Measurements from ENCODE around the gene TMEM150B.
A peak's percentile ranks its signal among the peaks of the same experiment; 100 is the strongest.

TMEM150B gene

DNA sequence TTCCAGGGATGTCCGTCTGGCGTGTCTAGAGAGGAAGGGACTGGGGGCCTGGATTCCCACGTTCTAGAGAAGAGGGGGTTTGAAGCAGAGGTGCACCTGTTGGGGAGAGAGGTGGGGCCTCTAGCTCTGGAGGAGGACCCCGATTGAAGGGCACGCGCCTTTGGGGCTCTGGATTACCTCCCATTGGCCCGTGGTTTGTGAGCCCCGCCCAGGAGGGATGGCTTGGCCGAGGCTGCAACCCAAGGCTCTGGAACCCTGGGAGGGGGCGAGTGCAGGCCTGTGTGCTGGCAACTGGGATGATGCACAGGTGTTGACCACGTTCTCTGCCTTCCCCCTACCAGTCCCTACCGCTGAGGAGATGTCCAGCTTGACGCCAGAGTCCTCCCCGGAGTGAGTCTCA is 20.2 kb downstream of the TMEM150B start:
- Histone ChIP-seq H3K4ac (ENCODE audit: low read depth in 1 of 2, low read length in 2 of 2) (no peak overlapping the region), H2AK5ac (ENCODE audit: low read length, severe bottlenecking) (no peak overlapping the region), H3K9me3 (ENCODE audit: control insufficient read depth, low read length) (no peaks in the 10 kb centered on the region), H4K8ac (ENCODE audit: low read length) (no peak overlapping the region), H3K9ac (ENCODE audit: low read length) (no peak overlapping the region), H3K23ac (ENCODE audit: low read length in 2 of 2) (no peak overlapping the region), H3K4me1 (ENCODE audit: control insufficient read depth, insufficient read depth, low read depth, low read length) (peaks cover 11% of the 10 kb centered on the region), H3K4me3 (ENCODE audit: insufficient read depth in 1 of 2, low read depth in 1 of 2, low read length in 2 of 2) (no peak overlapping the region), H3K4me2 (ENCODE audit: low read length, poor library complexity, severe bottlenecking) (no peak overlapping the region), H3K79me1 (replicated peaks; ENCODE audit: low read length, poor library complexity, severe bottlenecking) (no peaks in the 10 kb centered on the region), H3K18ac (ENCODE audit: low read depth in 1 of 2, low read length in 2 of 2) (no peak overlapping the region), H2BK15ac (ENCODE audit: low read depth, poor library complexity, severe bottlenecking) (no peak overlapping the region), H2BK120ac (ENCODE audit: low read depth, low read length) (no peak overlapping the region), H2BK12ac (ENCODE audit: low read length in 2 of 2) (no peak overlapping the region), H3K36me3 (ENCODE audit: control insufficient read depth in 1 of 2, insufficient read depth in 2 of 2, low read depth in 1 of 2, low read length in 2 of 2) (peaks cover 46 to 63% of the 10 kb centered on the region in 2 experiments), H2AFZ (ENCODE audit: low read depth, low read length) (no peak overlapping the region), H2BK5ac (ENCODE audit: low read depth, low read length, poor library complexity, severe bottlenecking) (no peak overlapping the region), H3K14ac (ENCODE audit: low read length in 2 of 2) (no peak overlapping the region), H4K91ac (ENCODE audit: low read length) (no peak overlapping the region), H3K27ac (ENCODE audit: low read length, poor library complexity, severe bottlenecking) (no peak overlapping the region), H3K27me3 (ENCODE audit: control insufficient read depth in 1 of 2, insufficient read depth in 1 of 2, low read length in 2 of 2) (no peaks in the 10 kb centered on the region)
- WGBS, result 89% methylated on average over 13 of the region's 14 CpGs
- DNase-seq, result no peak

DNA sequence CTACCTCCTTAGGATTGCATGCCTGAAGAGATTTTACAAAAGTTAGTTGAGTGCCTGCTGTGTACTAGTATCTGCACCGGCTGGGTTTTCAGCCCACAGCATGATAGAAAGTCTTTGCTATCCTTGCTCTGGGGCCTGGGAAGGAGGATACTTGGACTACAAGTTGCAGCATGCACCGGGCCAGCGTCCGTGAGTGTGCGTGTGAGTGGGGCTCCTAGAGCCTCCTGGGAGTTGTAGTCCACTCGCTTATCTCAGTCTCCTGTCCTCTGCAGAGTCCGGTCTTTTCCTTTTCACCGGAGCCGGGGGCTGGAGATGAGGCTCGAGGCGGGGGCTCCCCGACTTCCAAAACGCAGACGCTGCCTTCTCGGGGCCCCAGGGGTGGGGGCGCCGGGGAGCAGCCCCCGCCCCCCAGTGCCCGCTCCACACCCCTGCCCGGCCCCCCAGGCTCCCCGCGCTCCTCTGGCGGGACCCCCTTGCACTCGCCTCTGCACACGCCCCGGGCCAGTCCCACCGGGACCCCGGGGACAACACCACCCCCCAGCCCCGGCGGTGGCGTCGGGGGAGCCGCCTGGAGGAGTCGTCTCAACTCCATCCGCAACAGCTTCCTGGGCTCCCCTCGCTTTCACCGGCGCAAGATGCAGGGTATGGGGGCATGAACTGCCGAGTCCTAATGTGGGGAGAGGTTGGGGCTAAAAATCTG is 20.7 kb downstream of the TMEM150B start:
- H2AK5ac ChIP-seq (ENCODE audit: low read length, severe bottlenecking), result no peak overlapping the region
- H3K23ac ChIP-seq (ENCODE audit: low read length in 2 of 2), result no peak overlapping the region
- H4K8ac ChIP-seq (ENCODE audit: low read length), result no peak overlapping the region
- H3K9me3 ChIP-seq (ENCODE audit: control insufficient read depth, low read length), result no peaks in the 10 kb centered on the region
- H4K91ac ChIP-seq (ENCODE audit: low read length), result no peak overlapping the region
- no peak overlapping the region for H3K4ac ChIP-seq (ENCODE audit: low read depth in 1 of 2, low read length in 2 of 2)
- H3K36me3 ChIP-seq (ENCODE audit: control insufficient read depth in 1 of 2, insufficient read depth in 2 of 2, low read depth in 1 of 2, low read length in 2 of 2), result peaks cover 42 to 63% of the 10 kb centered on the region in 2 experiments
- 95% methylated on average over 39 of the region's 39 CpGs for WGBS
- H3K9ac ChIP-seq (ENCODE audit: low read length), result no peak overlapping the region
- no peak overlapping the region for H3K4me2 ChIP-seq (ENCODE audit: low read length, poor library complexity, severe bottlenecking)
- H2BK15ac ChIP-seq (ENCODE audit: low read depth, poor library complexity, severe bottlenecking), result no peak overlapping the region
- peaks cover 11% of the 10 kb centered on the region for H3K4me1 ChIP-seq (ENCODE audit: control insufficient read depth, insufficient read depth, low read depth, low read length)
- H3K14ac ChIP-seq (ENCODE audit: low read length in 2 of 2), result no peak overlapping the region
- no peak overlapping the region for H3K18ac ChIP-seq (ENCODE audit: low read depth in 1 of 2, low read length in 2 of 2)
- no peak overlapping the region for H2BK120ac ChIP-seq (ENCODE audit: low read depth, low read length)
- no peak overlapping the region for H3K27ac ChIP-seq (ENCODE audit: low read length, poor library complexity, severe bottlenecking)
- no peak overlapping the region for H2AFZ ChIP-seq (ENCODE audit: low read depth, low read length)
- H2BK12ac ChIP-seq (ENCODE audit: low read length in 2 of 2), result no peak overlapping the region
- DNase-seq, result no peak
- H3K4me3 ChIP-seq (ENCODE audit: insufficient read depth in 1 of 2, low read depth in 1 of 2, low read length in 2 of 2), result no peak overlapping the region
- no peaks in the 10 kb centered on the region for H3K27me3 ChIP-seq (ENCODE audit: control insufficient read depth in 1 of 2, insufficient read depth in 1 of 2, low read length in 2 of 2)
- H2BK5ac ChIP-seq (ENCODE audit: low read depth, low read length, poor library complexity, severe bottlenecking), result no peak overlapping the region
- no peaks in the 10 kb centered on the region for H3K79me1 ChIP-seq (replicated peaks; ENCODE audit: low read length, poor library complexity, severe bottlenecking)

DNA sequence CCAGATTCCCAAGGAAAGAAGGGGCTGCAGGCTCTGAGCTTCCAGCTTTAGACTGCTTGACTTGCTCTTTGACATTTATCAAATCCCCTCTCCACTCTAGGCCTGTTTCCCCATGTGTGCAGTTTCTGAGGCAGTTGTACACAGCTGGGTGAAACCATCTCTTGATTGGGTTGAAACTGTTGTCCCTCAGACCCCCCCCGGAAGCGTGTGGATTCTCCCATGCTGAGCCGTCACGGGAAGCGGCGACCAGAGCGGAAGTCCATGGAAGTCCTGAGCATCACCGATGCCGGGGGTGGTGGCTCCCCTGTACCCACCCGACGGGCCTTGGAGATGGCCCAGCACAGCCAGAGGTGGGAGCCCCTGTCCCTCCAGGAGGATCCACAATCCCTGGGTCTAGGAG is 21.7 kb downstream of the TMEM150B start:
- WGBS, result 95% methylated on average over 11 of the region's 11 CpGs
- no peak overlapping the region for H3K18ac ChIP-seq (ENCODE audit: low read depth in 1 of 2, low read length in 2 of 2)
- no peak overlapping the region for H2AFZ ChIP-seq (ENCODE audit: low read depth, low read length)
- no peak overlapping the region for H3K23ac ChIP-seq (ENCODE audit: low read length in 2 of 2)
- no peak overlapping the region for H2BK15ac ChIP-seq (ENCODE audit: low read depth, poor library complexity, severe bottlenecking)
- no peak overlapping the region for H3K4me2 ChIP-seq (ENCODE audit: low read length, poor library complexity, severe bottlenecking)
- no peak overlapping the region for H3K27ac ChIP-seq (ENCODE audit: low read length, poor library complexity, severe bottlenecking)
- H3K9ac ChIP-seq (ENCODE audit: low read length), result no peak overlapping the region
- no peak overlapping the region for H4K8ac ChIP-seq (ENCODE audit: low read length)
- no peak overlapping the region for H2BK5ac ChIP-seq (ENCODE audit: low read depth, low read length, poor library complexity, severe bottlenecking)
- no peak overlapping the region for H2AK5ac ChIP-seq (ENCODE audit: low read length, severe bottlenecking)
- no peaks in the 10 kb centered on the region for H3K79me1 ChIP-seq (replicated peaks; ENCODE audit: low read length, poor library complexity, severe bottlenecking)
- no peak overlapping the region for H4K91ac ChIP-seq (ENCODE audit: low read length)
- no peaks in the 10 kb centered on the region for H3K9me3 ChIP-seq (ENCODE audit: control insufficient read depth, low read length)
- peaks cover 11% of the 10 kb centered on the region for H3K4me1 ChIP-seq (ENCODE audit: control insufficient read depth, insufficient read depth, low read depth, low read length)
- peaks cover 36 to 58% of the 10 kb centered on the region in 2 experiments for H3K36me3 ChIP-seq (ENCODE audit: control insufficient read depth in 1 of 2, insufficient read depth in 2 of 2, low read depth in 1 of 2, low read length in 2 of 2)
- no peak overlapping the region for H3K14ac ChIP-seq (ENCODE audit: low read length in 2 of 2)
- no peak overlapping the region for H2BK120ac ChIP-seq (ENCODE audit: low read depth, low read length)
- no peak overlapping the region for H3K4me3 ChIP-seq (ENCODE audit: insufficient read depth in 1 of 2, low read depth in 1 of 2, low read length in 2 of 2)
- no peak for DNase-seq
- no peak overlapping the region for H2BK12ac ChIP-seq (ENCODE audit: low read length in 2 of 2)
- no peaks in the 10 kb centered on the region for H3K27me3 ChIP-seq (ENCODE audit: control insufficient read depth in 1 of 2, insufficient read depth in 1 of 2, low read length in 2 of 2)
- H3K4ac ChIP-seq (ENCODE audit: low read depth in 1 of 2, low read length in 2 of 2), result no peak overlapping the region

DNA sequence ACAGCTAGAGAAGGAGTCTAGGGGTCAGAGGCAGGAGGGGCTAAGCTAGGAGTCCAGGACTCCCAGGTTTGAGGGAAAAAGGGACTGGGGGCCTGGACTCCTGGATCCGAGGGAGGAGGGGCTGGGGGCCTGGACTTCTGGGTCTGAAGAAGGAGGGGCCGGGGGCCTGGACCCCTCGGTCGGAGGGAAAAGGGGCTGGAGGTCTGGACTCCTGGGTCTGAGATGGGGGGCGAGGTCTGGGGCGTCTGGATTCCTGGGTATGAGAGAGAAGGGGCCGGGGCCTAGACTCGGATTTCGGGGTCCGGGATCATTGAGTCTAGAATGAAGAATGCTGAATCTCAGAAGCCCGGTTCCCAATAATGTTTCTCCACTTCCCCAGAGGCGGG is 22.8 kb downstream of the TMEM150B start:
- H3K9me3 ChIP-seq (ENCODE audit: control insufficient read depth, low read length), result no peaks in the 10 kb centered on the region
- WGBS, result 90% methylated on average over 12 of the region's 12 CpGs
- H3K4me3 ChIP-seq (ENCODE audit: insufficient read depth in 1 of 2, low read depth in 1 of 2, low read length in 2 of 2), result peak overlapping the region in 1 of 2 experiments; percentile 73
- H4K8ac ChIP-seq (ENCODE audit: low read length), result peak overlapping the region; percentile 35
- H3K4ac ChIP-seq (ENCODE audit: low read depth in 1 of 2, low read length in 2 of 2), result no peak overlapping the region
- H3K27ac ChIP-seq (ENCODE audit: low read length, poor library complexity, severe bottlenecking), result no peak overlapping the region
- no peaks in the 10 kb centered on the region for H3K79me1 ChIP-seq (replicated peaks; ENCODE audit: low read length, poor library complexity, severe bottlenecking)
- H3K4me2 ChIP-seq (ENCODE audit: low read length, poor library complexity, severe bottlenecking), result peak overlapping the region; percentile 67
- H2AFZ ChIP-seq (ENCODE audit: low read depth, low read length), result no peak overlapping the region
- H2BK5ac ChIP-seq (ENCODE audit: low read depth, low read length, poor library complexity, severe bottlenecking), result no peak overlapping the region
- no peak overlapping the region for H3K18ac ChIP-seq (ENCODE audit: low read depth in 1 of 2, low read length in 2 of 2)
- no peak overlapping the region for H4K91ac ChIP-seq (ENCODE audit: low read length)
- no peaks in the 10 kb centered on the region for H3K27me3 ChIP-seq (ENCODE audit: control insufficient read depth in 1 of 2, insufficient read depth in 1 of 2, low read length in 2 of 2)
- H2BK12ac ChIP-seq (ENCODE audit: low read length in 2 of 2), result no peak overlapping the region
- no peak for DNase-seq
- H2BK120ac ChIP-seq (ENCODE audit: low read depth, low read length), result no peak overlapping the region
- H2BK15ac ChIP-seq (ENCODE audit: low read depth, poor library complexity, severe bottlenecking), result no peak overlapping the region
- peaks cover 11% of the 10 kb centered on the region for H3K4me1 ChIP-seq (ENCODE audit: control insufficient read depth, insufficient read depth, low read depth, low read length)
- H3K23ac ChIP-seq (ENCODE audit: low read length in 2 of 2), result no peak overlapping the region
- peak overlapping the region; percentile 82 for H3K9ac ChIP-seq (ENCODE audit: low read length)
- no peak overlapping the region for H2AK5ac ChIP-seq (ENCODE audit: low read length, severe bottlenecking)
- H3K14ac ChIP-seq (ENCODE audit: low read length in 2 of 2), result no peak overlapping the region
- peaks cover 36 to 61% of the 10 kb centered on the region in 2 experiments for H3K36me3 ChIP-seq (ENCODE audit: control insufficient read depth in 1 of 2, insufficient read depth in 2 of 2, low read depth in 1 of 2, low read length in 2 of 2)
